Endodermal cell (in vitro differentiated cells): Measurements from ENCODE around the gene KCNIP4. TPM values are rescaled to one million over a fixed set of nuclear protein-coding genes. Genes with fewer than 3 reads are reported as not detected.

ENCODE experiments used
- DNase-seq: peaks from one replicate; pipeline ENCODE4 v3.0.0-alpha.2; 2017
- H3K27ac ChIP-seq: 2 replicates; pipeline ENCODE4 v1.5.1; 2013; ENCODE audit warnings: mild to moderate bottlenecking, low read depth, low read length, moderate library complexity
- H3K27me3 ChIP-seq: 2 replicates; pipeline ENCODE4 v1.6.1; 2013; ENCODE audit warnings: mild to moderate bottlenecking, low read length, moderate library complexity; ENCODE audit not compliant: insufficient read depth, control insufficient read depth, poor library complexity, severe bottlenecking
- H3K36me3 ChIP-seq: 2 replicates; pipeline ENCODE4 v1.7.0; 2013; ENCODE audit warnings: mild to moderate bottlenecking, low read length, moderate library complexity; ENCODE audit not compliant: control insufficient read depth, insufficient read depth
- H3K4me1 ChIP-seq: one replicate; pipeline ENCODE4 v1.7.0; 2013; ENCODE audit warnings: low read length; ENCODE audit not compliant: control insufficient read depth, insufficient read depth
- H3K4me3 ChIP-seq: 2 replicates; pipeline ENCODE4 v1.5.1; 2013; ENCODE audit warnings: mild to moderate bottlenecking, low read length, moderate library complexity
- H3K9ac ChIP-seq: 2 replicates; pipeline ENCODE4 v1.6.1; 2013; ENCODE audit warnings: mild to moderate bottlenecking, low read length, moderate library complexity; ENCODE audit not compliant: poor library complexity, severe bottlenecking; ENCODE audit errors: extremely low read depth
- H3K9me3 ChIP-seq: 2 replicates; pipeline ENCODE4 v1.6.1; 2013; ENCODE audit warnings: mild to moderate bottlenecking, low read length, moderate library complexity; ENCODE audit not compliant: control insufficient read depth
- H3K27ac Mint-ChIP-seq: 2 replicates; pipeline ENCODE4 v1.8.0; 2020; ENCODE audit warnings: mixed read lengths
- H3K27me3 Mint-ChIP-seq: 2 replicates; pipeline ENCODE4 v1.8.0; 2021; ENCODE audit warnings: mild to moderate bottlenecking, mixed read lengths; ENCODE audit not compliant: insufficient read depth
- H3K36me3 Mint-ChIP-seq: 2 replicates; pipeline ENCODE4 v1.8.0; 2020; ENCODE audit warnings: low read depth, mixed read lengths
- H3K4me1 Mint-ChIP-seq: 2 replicates; pipeline ENCODE4 v1.8.0; 2020; ENCODE audit warnings: mixed read lengths
- H3K4me3 Mint-ChIP-seq: 2 replicates; pipeline ENCODE4 v1.8.0; 2020; ENCODE audit warnings: mild to moderate bottlenecking, moderate library complexity, mixed read lengths
- H3K9me3 Mint-ChIP-seq: 2 replicates; pipeline ENCODE4 v1.8.0; 2020; ENCODE audit warnings: mild to moderate bottlenecking, mixed read lengths
- WGBS, 2 experiments: methylation state at CpG; one replicate each; pipeline versions ENCODE4 v1.1.5 to v1.1.7; 2013; ENCODE audit warnings: missing lambda C conversion rate in 2 of 2, mixed read lengths in 1 of 2; ENCODE audit not compliant: insufficient coverage in 1 of 2, insufficient read length in 1 of 2; 5-methylcytosine and 5-hydroxymethylcytosine counted together
- total RNA-seq, 2 donors: library from RNA; stranded (reverse); fragmentation: NEBNext Ultra II Directional in 1 of 2; extraction: Animal tissue kit (Norgen Biotek cat#: 25700) in 1 of 2; gene quantifications; 2 replicates in 1 of 2; 3 replicates in 1 of 2; pipeline ENCODE4 v1.2.1, GENCODE V29; 2021
- TF ChIP-seq, protein P1 (sequence below): fragments of 200-600 bp; sonication (generic); conservative IDR thresholded peaks from 2 replicates; pipeline ENCODE4 v1.5.0; 2021; ENCODE audit warnings: antibody characterized with exemption, mild to moderate bottlenecking

KCNIP4 gene
- total RNA-seq, 2 donors from 2014 or later, result not detected

DNA sequence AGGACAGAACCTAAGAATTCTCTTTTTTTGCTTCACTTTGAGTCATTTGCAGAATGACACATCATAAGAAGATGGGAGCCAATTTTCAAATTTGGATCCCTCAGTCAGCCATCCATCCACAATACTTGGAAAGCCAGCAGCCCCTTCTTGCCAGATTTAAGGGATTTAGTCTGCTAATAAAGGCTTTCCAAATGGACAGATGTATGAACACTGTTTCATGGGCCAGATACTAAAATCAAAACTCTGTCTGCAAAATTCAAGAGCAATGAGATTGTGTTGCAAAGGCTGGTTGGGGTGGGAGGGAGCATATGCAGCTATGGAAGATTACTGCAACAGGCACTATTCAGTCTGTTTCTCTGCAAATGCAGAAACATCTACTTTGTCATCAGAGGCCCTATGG is 37.7 kb upstream of the KCNIP4 start:
- H3K9me3 ChIP-seq, result no peaks in the 10 kb centered on the region
- no peak overlapping the region for H3K4me3 Mint-ChIP-seq
- no peak overlapping the region for H3K27ac Mint-ChIP-seq
- H3K4me1 Mint-ChIP-seq, result no peaks in the 10 kb centered on the region
- H3K27me3 Mint-ChIP-seq, result no peaks in the 10 kb centered on the region
- H3K4me3 ChIP-seq, result no peak overlapping the region
- H3K9ac ChIP-seq, result no peak overlapping the region
- no peaks in the 10 kb centered on the region for H3K4me1 ChIP-seq
- H3K27me3 ChIP-seq, result no peaks in the 10 kb centered on the region
- H3K9me3 Mint-ChIP-seq, result no peaks in the 10 kb centered on the region
- H3K27ac ChIP-seq, result no peak overlapping the region
- H3K36me3 Mint-ChIP-seq, result no peaks in the 10 kb centered on the region
- no peak for DNase-seq
- no peaks in the 10 kb centered on the region for H3K36me3 ChIP-seq
- TF ChIP-seq, protein P1, sequence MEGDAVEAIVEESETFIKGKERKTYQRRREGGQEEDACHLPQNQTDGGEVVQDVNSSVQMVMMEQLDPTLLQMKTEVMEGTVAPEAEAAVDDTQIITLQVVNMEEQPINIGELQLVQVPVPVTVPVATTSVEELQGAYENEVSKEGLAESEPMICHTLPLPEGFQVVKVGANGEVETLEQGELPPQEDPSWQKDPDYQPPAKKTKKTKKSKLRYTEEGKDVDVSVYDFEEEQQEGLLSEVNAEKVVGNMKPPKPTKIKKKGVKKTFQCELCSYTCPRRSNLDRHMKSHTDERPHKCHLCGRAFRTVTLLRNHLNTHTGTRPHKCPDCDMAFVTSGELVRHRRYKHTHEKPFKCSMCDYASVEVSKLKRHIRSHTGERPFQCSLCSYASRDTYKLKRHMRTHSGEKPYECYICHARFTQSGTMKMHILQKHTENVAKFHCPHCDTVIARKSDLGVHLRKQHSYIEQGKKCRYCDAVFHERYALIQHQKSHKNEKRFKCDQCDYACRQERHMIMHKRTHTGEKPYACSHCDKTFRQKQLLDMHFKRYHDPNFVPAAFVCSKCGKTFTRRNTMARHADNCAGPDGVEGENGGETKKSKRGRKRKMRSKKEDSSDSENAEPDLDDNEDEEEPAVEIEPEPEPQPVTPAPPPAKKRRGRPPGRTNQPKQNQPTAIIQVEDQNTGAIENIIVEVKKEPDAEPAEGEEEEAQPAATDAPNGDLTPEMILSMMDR, result no peak

DNA sequence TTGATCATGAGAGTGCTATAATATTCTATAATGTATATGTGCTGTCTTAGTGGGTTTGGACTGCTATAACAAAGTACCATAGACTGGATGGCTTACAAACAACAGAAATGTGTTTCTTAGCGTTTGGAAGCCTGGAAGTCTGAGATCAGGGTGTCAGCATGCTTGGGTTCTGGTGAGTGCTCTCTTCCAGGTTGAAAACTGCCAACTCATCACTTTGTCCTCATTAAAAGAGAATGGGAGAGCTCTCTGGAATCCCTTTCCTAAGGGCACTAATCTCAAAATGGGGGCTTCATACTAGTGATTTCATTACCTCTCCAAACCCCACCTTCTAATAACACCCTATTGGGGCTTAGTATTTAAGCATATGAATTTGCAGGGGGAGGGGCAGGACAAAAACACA is 33.5 kb upstream of the KCNIP4 start:
- Histone ChIP-seq H3K27me3 (no peaks in the 10 kb centered on the region), H3K4me3 (no peak overlapping the region), H3K27ac (no peak overlapping the region), H3K4me1 (no peaks in the 10 kb centered on the region), H3K36me3 (no peaks in the 10 kb centered on the region), H3K9ac (no peak overlapping the region), H3K9me3 (no peaks in the 10 kb centered on the region)
- no peak overlapping the region for H3K4me3 Mint-ChIP-seq
- H3K9me3 Mint-ChIP-seq, result no peaks in the 10 kb centered on the region
- 86 to 89% methylated on average over 1 of the region's 1 CpG for WGBS, 2 experiments
- no peak for DNase-seq
- no peak overlapping the region for H3K27ac Mint-ChIP-seq
- H3K4me1 Mint-ChIP-seq, result no peaks in the 10 kb centered on the region
- TF ChIP-seq, protein P1, result no peak
- H3K36me3 Mint-ChIP-seq, result no peaks in the 10 kb centered on the region
- no peaks in the 10 kb centered on the region for H3K27me3 Mint-ChIP-seq

DNA sequence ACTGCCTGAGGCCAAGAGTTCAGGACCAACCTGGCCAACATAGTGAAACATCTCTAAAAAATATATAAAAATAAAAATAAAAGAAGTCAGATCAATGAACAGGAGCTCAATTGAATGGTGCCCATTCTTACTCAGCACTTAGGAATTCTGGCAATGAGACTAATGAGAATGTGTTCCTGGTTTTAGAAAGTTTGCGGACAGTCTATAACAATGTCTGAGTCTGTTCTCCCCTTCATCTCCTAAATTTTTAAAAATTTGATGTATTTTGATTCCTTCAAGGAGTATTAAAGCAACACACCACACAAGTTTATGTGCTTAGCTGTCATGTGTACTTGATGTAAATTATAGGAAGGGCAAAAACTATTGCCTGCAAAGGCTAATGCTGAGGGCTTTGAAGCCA is 30.6 kb upstream of the KCNIP4 start:
- WGBS, 2 experiments, result 86 to 100% methylated on average over 1 of the region's 1 CpG
- no peaks in the 10 kb centered on the region for H3K36me3 Mint-ChIP-seq
- no peaks in the 10 kb centered on the region for H3K9me3 Mint-ChIP-seq
- no peaks in the 10 kb centered on the region for H3K27me3 Mint-ChIP-seq
- TF ChIP-seq, protein P1, result no peak
- no peak overlapping the region for H3K27ac Mint-ChIP-seq
- H3K27me3 ChIP-seq, result no peaks in the 10 kb centered on the region
- H3K36me3 ChIP-seq, result no peaks in the 10 kb centered on the region
- DNase-seq, result no peak
- no peak overlapping the region for H3K27ac ChIP-seq
- H3K4me3 ChIP-seq, result no peak overlapping the region
- H3K4me1 ChIP-seq, result no peaks in the 10 kb centered on the region
- H3K9ac ChIP-seq, result no peak overlapping the region
- H3K9me3 ChIP-seq, result no peaks in the 10 kb centered on the region
- no peak overlapping the region for H3K4me3 Mint-ChIP-seq
- H3K4me1 Mint-ChIP-seq, result no peaks in the 10 kb centered on the region
